Mesothelial cell of epicardium (in vitro differentiated cells): ENCODE data around the gene DCLK1. TPM values are rescaled to one million over a fixed set of nuclear protein-coding genes. Genes with fewer than 3 reads are reported as not detected.
A peak's percentile ranks its signal among the peaks of the same experiment; 100 is the strongest.

ENCODE experiments used
- DNase-seq, 2 experiments: peaks; one replicate each; pipeline ENCODE4 v3.0.0; 2021; ENCODE audit warnings: low spot score in 2 of 2; ENCODE audit not compliant: unreplicated experiment in 2 of 2
- H3K27ac Mint-ChIP-seq: 2 replicates; pipeline ENCODE4 v1.8.0; 2021; ENCODE audit warnings: mixed read lengths
- H3K27me3 Mint-ChIP-seq: 2 replicates; pipeline ENCODE4 v1.8.0; 2021; ENCODE audit warnings: low read depth, mixed read lengths
- H3K36me3 Mint-ChIP-seq: 2 replicates; pipeline ENCODE4 v1.8.0; 2021; ENCODE audit warnings: mixed read lengths
- H3K4me1 Mint-ChIP-seq: 2 replicates; pipeline ENCODE4 v1.8.0; 2021; ENCODE audit warnings: mixed read lengths
- H3K4me3 Mint-ChIP-seq: 2 replicates; pipeline ENCODE4 v1.8.0; 2021; ENCODE audit warnings: mild to moderate bottlenecking, moderate library complexity, mixed read lengths
- H3K9me3 Mint-ChIP-seq: 2 replicates; pipeline ENCODE4 v1.8.0; 2021; ENCODE audit warnings: mixed read lengths
- total RNA-seq: library from RNA; stranded (reverse); gene quantifications from 3 replicates; pipeline ENCODE4 v1.2.1, GENCODE V29; 2021
- TF ChIP-seq, protein P1 (sequence below): fragments of 200-600 bp; sonication (generic); IDR thresholded peaks from one replicate; pipeline ENCODE4 v1.5.0; 2021; ENCODE audit warnings: antibody characterized with exemption; ENCODE audit not compliant: unreplicated experiment

DCLK1 gene
- total RNA-seq, 1 donor from 2014 or later, result 21.7 TPM

DNA sequence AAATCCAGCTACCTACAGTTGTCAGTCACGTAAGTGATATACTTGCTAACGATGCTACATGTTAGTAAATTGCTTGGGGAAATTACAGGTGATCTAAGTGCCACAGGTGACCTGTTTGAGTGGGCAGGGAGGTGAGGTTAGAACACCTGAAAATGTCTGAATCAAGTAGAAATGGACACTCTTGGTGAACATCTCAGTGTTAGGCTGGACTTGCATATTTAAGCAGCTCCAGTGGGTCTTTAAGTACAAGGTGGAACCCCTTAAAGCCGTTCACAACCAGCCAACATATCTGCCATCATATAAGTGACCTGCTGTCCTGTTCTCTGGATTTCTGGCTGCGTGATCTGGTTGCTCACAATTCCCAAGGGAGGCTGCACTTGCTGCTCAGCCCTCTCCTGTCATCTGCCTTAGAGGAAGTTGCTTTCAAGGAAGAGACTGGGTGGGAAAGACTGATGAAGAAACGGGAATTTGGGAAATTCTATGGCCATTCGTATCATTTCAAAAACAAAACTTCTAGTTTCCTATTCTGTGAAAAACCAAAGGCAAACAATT, 244.0 kb downstream of the DCLK1 start:
- Mint-ChIP-seq H3K4me3 (no peak overlapping the region), H3K9me3 (no peaks in the 10 kb centered on the region), H3K27ac (peak overlapping the region; percentile 32), H3K36me3 (peaks cover 3% of the 10 kb centered on the region), H3K27me3 (no peaks in the 10 kb centered on the region), H3K4me1 (peaks cover 72% of the 10 kb centered on the region)
- TF ChIP-seq, protein P1, sequence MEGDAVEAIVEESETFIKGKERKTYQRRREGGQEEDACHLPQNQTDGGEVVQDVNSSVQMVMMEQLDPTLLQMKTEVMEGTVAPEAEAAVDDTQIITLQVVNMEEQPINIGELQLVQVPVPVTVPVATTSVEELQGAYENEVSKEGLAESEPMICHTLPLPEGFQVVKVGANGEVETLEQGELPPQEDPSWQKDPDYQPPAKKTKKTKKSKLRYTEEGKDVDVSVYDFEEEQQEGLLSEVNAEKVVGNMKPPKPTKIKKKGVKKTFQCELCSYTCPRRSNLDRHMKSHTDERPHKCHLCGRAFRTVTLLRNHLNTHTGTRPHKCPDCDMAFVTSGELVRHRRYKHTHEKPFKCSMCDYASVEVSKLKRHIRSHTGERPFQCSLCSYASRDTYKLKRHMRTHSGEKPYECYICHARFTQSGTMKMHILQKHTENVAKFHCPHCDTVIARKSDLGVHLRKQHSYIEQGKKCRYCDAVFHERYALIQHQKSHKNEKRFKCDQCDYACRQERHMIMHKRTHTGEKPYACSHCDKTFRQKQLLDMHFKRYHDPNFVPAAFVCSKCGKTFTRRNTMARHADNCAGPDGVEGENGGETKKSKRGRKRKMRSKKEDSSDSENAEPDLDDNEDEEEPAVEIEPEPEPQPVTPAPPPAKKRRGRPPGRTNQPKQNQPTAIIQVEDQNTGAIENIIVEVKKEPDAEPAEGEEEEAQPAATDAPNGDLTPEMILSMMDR, result no peak
- DNase-seq, result no peak

DNA sequence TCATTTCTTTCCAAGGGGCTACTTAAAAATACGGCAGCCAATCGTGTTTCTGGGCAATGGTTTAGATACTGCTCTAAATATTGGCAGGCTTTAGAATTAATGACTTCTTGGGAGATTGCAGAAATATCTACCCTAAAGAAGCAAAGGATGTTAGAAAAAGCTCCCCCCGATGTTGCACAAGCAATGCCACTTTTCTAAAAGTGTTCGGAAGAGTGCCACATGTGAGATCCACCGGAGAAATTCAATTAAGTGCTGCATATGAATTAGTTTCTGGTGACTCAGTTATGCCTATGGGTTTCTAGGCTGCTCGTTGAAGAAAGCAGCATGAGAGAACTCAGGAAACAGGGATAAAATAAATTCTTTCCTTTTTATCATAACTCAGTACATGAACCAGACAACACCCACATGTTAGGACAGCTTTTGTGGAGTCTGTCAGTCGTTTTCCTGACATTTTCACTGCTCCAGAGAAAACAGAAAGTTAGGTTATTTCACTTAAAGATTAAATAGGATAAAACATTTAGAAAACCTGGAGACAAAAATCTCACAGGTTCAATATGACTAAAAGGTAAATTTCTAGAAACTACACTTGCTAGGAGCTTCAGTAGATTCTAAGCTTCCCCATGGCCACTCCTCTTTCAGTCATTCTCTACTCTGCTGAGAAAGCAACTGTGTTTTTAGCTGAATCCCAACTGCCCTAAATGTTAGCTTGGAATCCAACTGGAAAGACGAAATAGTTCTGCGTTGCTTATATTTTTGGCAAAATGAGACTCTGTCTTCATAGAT, 244.7 kb downstream of the DCLK1 start:
- H3K27me3 Mint-ChIP-seq, result no peaks in the 10 kb centered on the region
- TF ChIP-seq, protein P1, result no peak
- peaks cover 70% of the 10 kb centered on the region for H3K4me1 Mint-ChIP-seq
- H3K4me3 Mint-ChIP-seq, result no peak overlapping the region
- DNase-seq, result no peak
- H3K36me3 Mint-ChIP-seq, result peaks cover 5% of the 10 kb centered on the region
- no peaks in the 10 kb centered on the region for H3K9me3 Mint-ChIP-seq
- H3K27ac Mint-ChIP-seq, result no peak overlapping the region

DNA sequence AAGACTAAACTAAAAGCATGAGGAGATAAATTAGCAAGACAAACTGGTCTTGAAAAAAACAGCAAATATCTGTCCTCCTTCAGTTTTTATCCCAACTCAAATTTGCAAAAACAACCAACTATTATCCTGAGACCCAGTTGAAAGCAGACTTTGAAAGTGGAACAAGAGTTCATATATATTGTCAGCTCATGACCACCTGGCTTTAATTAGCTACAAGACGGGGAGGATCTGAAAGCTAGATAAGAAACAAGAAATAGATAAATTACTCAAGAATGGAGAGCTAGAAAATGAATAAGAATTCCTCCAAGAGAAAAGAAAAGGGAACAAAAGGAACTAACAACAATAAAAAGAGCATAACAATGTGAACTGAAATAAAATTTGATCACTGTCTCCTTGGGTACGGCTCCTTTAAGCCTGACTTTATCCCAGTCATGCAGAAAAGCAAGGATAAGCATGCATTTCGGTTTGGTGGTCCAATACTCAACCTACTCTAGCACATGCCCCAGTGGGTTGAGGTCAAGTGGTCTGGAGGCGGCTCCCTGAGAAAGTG, 246.9 kb downstream of the DCLK1 start:
- TF ChIP-seq, protein P1, result no peak
- no peak for DNase-seq
- Mint-ChIP-seq H3K4me1 (peaks cover 69% of the 10 kb centered on the region), H3K27me3 (no peaks in the 10 kb centered on the region), H3K27ac (peak overlapping the region; percentile 73), H3K36me3 (peaks cover 5% of the 10 kb centered on the region), H3K9me3 (no peaks in the 10 kb centered on the region), H3K4me3 (no peak overlapping the region)

GRCh38 chr13:35882722-35883497, 248.3 kb downstream of the DCLK1 start:
- no peak for DNase-seq
- Mint-ChIP-seq H3K27ac (peak overlapping the region; percentile 37), H3K27me3 (no peaks in the 10 kb centered on the region), H3K4me1 (peaks cover 56% of the 10 kb centered on the region), H3K4me3 (no peak overlapping the region), H3K36me3 (peaks cover 5% of the 10 kb centered on the region), H3K9me3 (no peaks in the 10 kb centered on the region)
- TF ChIP-seq, protein P1, result no peak

GRCh38 chr13:35881360-35881759, 249.8 kb downstream of the DCLK1 start:
- H3K4me1 Mint-ChIP-seq, result peaks cover 44% of the 10 kb centered on the region
- H3K9me3 Mint-ChIP-seq, result no peaks in the 10 kb centered on the region
- DNase-seq, result no peak
- no peak overlapping the region for H3K27ac Mint-ChIP-seq
- H3K36me3 Mint-ChIP-seq, result peaks cover 5% of the 10 kb centered on the region
- no peak overlapping the region for H3K4me3 Mint-ChIP-seq
- no peaks in the 10 kb centered on the region for H3K27me3 Mint-ChIP-seq
- TF ChIP-seq, protein P1, result no peak
